GM18508 (cell line): ENCODE data around the gene TIMP2.
"Not testable (repeated sequence)": the region's sequence is repeated elsewhere in the genome, so short reads cannot be mapped to it uniquely, and the experiment has no call there.

Experiments
- ATAC-seq: cut with Tn5 transposase; IDR thresholded peaks from one replicate; pipeline ENCODE4 v1.9.1; 2021; ENCODE audit warnings: moderate number of reproducible peaks; ENCODE audit not compliant: insufficient read depth, unreplicated experiment

Gene TIMP2

GRCh38 chr17:78892520-78892919 lies 32.7 kb downstream of the TIMP2 start:
- no peak for ATAC-seq

DNA sequence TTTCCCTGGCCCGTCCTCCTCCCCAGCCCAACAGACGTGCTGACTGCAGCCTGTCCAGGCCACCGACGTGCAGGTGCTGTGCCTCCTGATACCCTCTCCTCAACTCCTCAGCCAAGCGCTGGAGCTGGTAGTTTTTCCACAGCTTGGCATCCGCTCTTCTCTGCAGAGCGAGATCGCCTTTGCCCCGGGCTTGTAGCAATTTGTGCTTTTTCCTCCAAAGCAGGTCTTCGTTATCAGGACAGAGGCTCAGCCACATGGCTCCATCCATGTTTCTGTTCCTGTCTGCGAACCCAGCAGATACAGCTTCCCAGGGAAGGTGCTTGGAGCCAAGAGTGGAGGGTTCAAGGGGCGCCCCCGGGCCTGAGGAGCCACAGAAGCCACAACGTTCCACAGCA lies 33.1 kb downstream of the TIMP2 start:
- no peak for ATAC-seq

- no peak for ATAC-seq
These were observed 33.7 kb downstream of the TIMP2 start for GRCh38 chr17:78891406-78892061.

- ATAC-seq: no peak
These were observed 34.7 kb downstream of the TIMP2 start for GRCh38 chr17:78890498-78890897.

GRCh38 chr17:78890096-78890495 lies 35.1 kb downstream of the TIMP2 start:
- ATAC-seq: not testable (repeated sequence)

- no peak for ATAC-seq
These were observed 35.7 kb downstream of the TIMP2 start for GRCh38 chr17:78889531-78889930.

DNA sequence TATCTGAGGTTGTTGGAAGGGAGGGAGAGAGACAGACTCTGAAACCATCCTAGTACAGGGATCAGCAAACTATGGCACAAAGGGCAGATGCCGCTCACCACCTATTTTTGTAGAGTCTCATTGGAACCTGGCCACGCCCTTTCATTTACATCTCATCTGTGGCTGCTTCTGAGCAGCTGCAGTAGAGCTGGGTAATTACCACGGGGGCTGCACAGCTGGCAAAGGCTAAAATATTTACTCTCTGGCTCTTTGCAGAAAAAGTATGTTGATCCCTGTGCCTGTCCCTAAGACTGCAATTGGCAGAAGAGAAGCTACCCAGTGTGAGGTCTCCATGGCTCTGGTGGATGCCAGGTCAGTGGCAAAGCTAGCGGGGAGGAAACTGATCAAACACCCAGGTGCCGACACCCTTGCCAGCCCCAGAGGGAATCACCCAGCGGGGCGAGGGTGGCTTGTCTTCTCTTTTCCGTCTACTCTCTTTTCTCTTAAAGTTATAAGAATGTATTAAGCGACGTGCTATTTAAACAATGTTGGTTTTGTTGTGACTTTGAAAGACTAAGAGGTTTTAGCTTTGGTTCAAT lies 36.2 kb downstream of the TIMP2 start:
- no peak for ATAC-seq

DNA sequence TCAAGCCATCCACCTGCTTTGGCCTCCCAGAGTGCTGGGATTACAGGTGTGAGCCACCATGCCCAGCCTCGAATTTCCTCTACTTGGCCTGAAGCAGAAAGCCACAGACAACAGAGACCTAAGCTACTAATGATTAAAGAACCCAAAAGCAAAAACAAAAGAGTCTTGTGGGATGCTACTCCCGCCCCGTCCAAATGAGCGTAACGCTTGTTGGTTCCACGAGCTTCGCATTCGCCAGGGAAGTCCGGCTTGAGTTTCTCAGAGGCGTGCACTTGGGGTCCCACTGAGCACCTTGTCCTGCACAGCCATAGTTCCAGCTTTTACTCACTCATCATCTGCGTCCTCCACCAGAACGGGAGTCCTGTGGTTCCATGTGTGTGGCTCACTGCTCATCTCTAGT lies 38.2 kb downstream of the TIMP2 start:
- ATAC-seq: no peak

DNA sequence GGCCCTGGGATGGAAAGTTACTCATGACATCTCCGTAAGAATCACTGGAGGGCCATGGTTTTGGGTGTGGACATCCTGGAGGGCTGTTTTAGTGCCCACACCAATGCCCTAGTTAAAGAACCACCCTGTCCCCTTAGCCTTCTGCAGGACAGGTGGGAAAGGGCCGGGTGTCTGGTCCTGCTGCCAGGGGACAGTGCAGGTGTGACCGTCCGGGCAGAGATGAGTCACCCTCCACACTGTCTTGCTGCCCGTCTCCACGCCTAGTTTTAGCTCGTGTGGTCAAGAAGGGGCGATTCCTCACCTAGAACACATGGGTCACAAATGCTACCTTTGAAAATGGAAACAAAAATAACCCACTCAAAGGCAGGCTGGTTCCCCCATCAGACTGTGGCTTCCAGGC lies 39.2 kb downstream of the TIMP2 start:
- ATAC-seq: no peak

GRCh38 chr17:78884876-78885667 lies 40.1 kb downstream of the TIMP2 start:
- ATAC-seq: no peak

- ATAC-seq: no peak
These were observed 40.9 kb downstream of the TIMP2 start for GRCh38 chr17:78884148-78884825.

- no peak for ATAC-seq
These were observed 41.6 kb downstream of the TIMP2 start for GRCh38 chr17:78883533-78884131.

DNA sequence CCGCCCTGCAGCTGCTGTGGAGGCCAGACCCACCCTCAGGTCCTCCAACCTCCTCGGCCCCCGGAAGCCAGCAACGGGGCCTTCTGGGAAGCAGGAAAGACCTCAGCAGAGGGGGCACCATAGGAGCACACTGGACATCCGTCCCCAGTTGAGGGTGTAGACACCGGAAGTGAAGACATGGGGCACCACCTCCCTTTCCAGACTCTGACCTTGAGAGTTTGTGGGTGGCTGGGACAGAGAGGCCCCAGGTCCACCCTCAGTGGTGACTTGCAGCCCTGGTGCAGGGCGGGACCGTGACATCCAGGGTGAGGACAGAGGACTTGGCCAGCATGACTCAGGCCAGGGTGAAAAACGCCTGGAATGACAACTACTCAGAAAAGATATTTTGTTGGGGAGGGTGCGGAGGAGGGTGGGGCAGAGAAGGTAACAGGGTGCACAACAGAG lies 42.1 kb downstream of the TIMP2 start:
- ATAC-seq: no peak

DNA sequence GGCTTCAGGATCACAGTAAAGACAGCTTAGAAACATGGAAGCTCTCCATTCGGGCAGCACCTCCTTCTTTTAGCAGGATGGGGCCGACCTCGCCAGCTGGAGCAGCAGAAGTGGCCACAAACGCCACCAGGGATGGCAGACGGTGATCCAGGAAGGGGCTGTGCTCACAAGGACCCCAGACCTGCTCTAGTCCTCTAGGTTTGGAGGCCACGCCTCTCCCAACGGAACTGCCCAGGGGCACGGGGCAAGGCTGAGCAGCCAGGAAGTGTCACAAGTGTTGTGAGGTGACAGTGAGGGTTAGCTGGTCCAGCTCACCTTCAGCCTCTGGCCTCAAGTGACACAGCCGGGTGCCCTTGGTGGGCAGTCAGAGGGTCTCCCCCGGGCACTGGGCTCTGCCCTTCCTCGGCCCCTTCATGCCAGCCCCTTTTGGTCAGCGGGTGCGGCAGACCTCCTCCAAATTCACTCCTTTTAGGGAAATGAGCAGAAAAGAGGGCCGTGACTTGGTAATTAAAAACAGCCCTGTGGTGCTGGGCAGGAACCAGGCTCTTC lies 42.6 kb downstream of the TIMP2 start:
- ATAC-seq: no peak

GRCh38 chr17:78879635-78880186 lies 45.5 kb downstream of the TIMP2 start:
- ATAC-seq: no peak

GRCh38 chr17:78878871-78879527 lies 46.2 kb downstream of the TIMP2 start:
- no peak for ATAC-seq

- ATAC-seq: no peak
These were observed 46.9 kb downstream of the TIMP2 start for GRCh38 chr17:78878261-78878660.

GRCh38 chr17:78876954-78877517 lies 48.2 kb downstream of the TIMP2 start:
- ATAC-seq: not testable (repeated sequence)

DNA sequence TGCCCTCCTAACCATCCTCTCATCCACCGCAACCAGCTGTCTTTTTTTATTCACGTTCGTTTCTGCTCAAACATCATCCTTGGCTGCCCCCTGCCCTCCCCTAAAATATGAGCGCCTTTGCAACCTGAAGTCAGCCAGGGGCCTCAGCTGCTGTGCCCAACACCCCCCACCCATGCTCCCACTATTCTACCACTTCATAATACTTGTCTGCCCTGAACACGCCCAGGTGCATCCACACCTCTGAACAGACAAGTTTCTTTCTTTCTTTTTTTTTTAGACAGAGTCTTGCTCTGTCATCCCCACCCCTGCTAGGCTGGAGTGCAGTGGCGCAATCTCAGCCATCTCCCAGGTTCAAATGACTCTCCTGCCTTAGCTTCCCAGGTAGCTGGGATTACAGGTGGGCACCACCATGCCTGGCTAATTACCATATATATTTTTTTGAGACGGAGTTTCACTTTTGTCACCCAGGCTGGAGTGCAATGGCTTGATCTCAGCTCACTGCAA lies 49.0 kb downstream of the TIMP2 start:
- ATAC-seq: no peak
